Measurements from ENCODE around the gene ANKRD27. TPM values are rescaled to one million over a fixed set of nuclear protein-coding genes. Genes with fewer than 3 reads are reported as not detected.
A peak's percentile ranks its signal among the peaks of the same experiment; 100 is the strongest.
"Not testable (repeated sequence)": the region's sequence is repeated elsewhere in the genome, so short reads cannot be mapped to it uniquely, and the experiment has no call there.

ANKRD27 gene
- total RNA-seq, 1 experiment from 2014 or later, result 39.4 TPM

GRCh38 chr19:32605544-32605943 is 69.4 kb downstream of the ANKRD27 start:
- DNase-seq (ENCODE audit: low spot score), result no peak

GRCh38 chr19:32603961-32604360 is 71.0 kb downstream of the ANKRD27 start:
- no peak for DNase-seq (ENCODE audit: low spot score)

GRCh38 chr19:32599736-32600157 is 75.2 kb downstream of the ANKRD27 start:
- DNase-seq (ENCODE audit: low spot score), result peak; percentile 72

GRCh38 chr19:32599258-32599657 is 75.7 kb downstream of the ANKRD27 start:
- DNase-seq (ENCODE audit: low spot score), result no peak

GRCh38 chr19:32598022-32598421 is 77.0 kb downstream of the ANKRD27 start:
- no peak for DNase-seq (ENCODE audit: low spot score)

- DNase-seq (ENCODE audit: low spot score), result no peak
These were observed 79.5 kb downstream of the ANKRD27 start for GRCh38 chr19:32595491-32595890.

- DNase-seq (ENCODE audit: low spot score), result no peak
These were observed 81.0 kb downstream of the ANKRD27 start for GRCh38 chr19:32594021-32594420.

GRCh38 chr19:32587747-32588504 is 87.1 kb downstream of the ANKRD27 start:
- not testable (repeated sequence) for DNase-seq (ENCODE audit: low spot score)

- peak; percentile 61 for DNase-seq (ENCODE audit: low spot score)
These were observed 93.2 kb downstream of the ANKRD27 start for GRCh38 chr19:32581705-32582179.

- DNase-seq (ENCODE audit: low spot score), result peak; percentile 98
These were observed 93.9 kb downstream of the ANKRD27 start, which contains the start of gene PDCD5 for GRCh38 chr19:32580901-32581704. Gene PDCD5 (plus strand): TSS chr19:32581190. CDS start chr19:32581262, 72 bp downstream.

GRCh38 chr19:32580353-32580900 is 94.6 kb downstream of the ANKRD27 start:
- DNase-seq (ENCODE audit: low spot score), result no peak

GRCh38 chr19:32576790-32577189 is 98.2 kb downstream of the ANKRD27 start:
- no peak for DNase-seq (ENCODE audit: low spot score)

GRCh38 chr19:32573492-32573794 is 101.5 kb downstream of the ANKRD27 start:
- DNase-seq (ENCODE audit: low spot score), result no peak

- not testable (repeated sequence) for DNase-seq (ENCODE audit: low spot score)
These were observed 102.1 kb downstream of the ANKRD27 start for GRCh38 chr19:32572700-32573491.

- DNase-seq (ENCODE audit: low spot score), result not testable (repeated sequence)
These were observed 103.4 kb downstream of the ANKRD27 start for GRCh38 chr19:32571471-32572075.

- peak; percentile 82 for DNase-seq (ENCODE audit: low spot score)
These were observed 104.7 kb downstream of the ANKRD27 start for GRCh38 chr19:32570081-32570785.

- DNase-seq (ENCODE audit: low spot score), result no peak
These were observed 107.5 kb downstream of the ANKRD27 start for GRCh38 chr19:32567486-32567885.

GRCh38 chr19:32566246-32566830 is 108.6 kb downstream of the ANKRD27 start:
- no peak for DNase-seq (ENCODE audit: low spot score)

- no peak for DNase-seq (ENCODE audit: low spot score)
These were observed 111.2 kb downstream of the ANKRD27 start for GRCh38 chr19:32563761-32564160.

- no peak for DNase-seq (ENCODE audit: low spot score)
These were observed 116.3 kb downstream of the ANKRD27 start for GRCh38 chr19:32558607-32559228.
